Neural crest cell (in vitro differentiated cells): ENCODE measurements around the gene MMP12. TPM values are rescaled to one million over a fixed set of nuclear protein-coding genes. Genes with fewer than 3 reads are reported as not detected.

Experiments
- DNase-seq: peaks from one replicate; pipeline ENCODE4 v3.0.0; 2021; ENCODE audit warnings: low read depth, mixed read lengths, low spot score
- H3K27ac Mint-ChIP-seq: one replicate; pipeline ENCODE4 v1.8.0; 2021; ENCODE audit warnings: mild to moderate bottlenecking, mixed read lengths; ENCODE audit not compliant: unreplicated experiment
- H3K27me3 Mint-ChIP-seq: 2 replicates; pipeline ENCODE4 v1.8.0; 2021; ENCODE audit warnings: low read depth, mild to moderate bottlenecking, mixed read lengths
- H3K36me3 Mint-ChIP-seq: 2 replicates; pipeline ENCODE4 v1.8.0; 2021; ENCODE audit warnings: low read depth, mild to moderate bottlenecking, mixed read lengths
- H3K4me1 Mint-ChIP-seq: 2 replicates; pipeline ENCODE4 v1.8.0; 2021; ENCODE audit warnings: mixed read lengths
- H3K4me3 Mint-ChIP-seq: one replicate; pipeline ENCODE4 v1.8.0; 2021; ENCODE audit warnings: mild to moderate bottlenecking, mixed read lengths
- H3K9me3 Mint-ChIP-seq: 2 replicates; pipeline ENCODE4 v1.8.0; 2021; ENCODE audit warnings: mixed read lengths
- total RNA-seq: library from RNA; stranded (reverse); gene quantifications from 2 replicates; pipeline ENCODE4 v1.2.1, GENCODE V29; 2021
- TF ChIP-seq, protein P1 (sequence below): fragments of 200-600 bp; sonication (generic); conservative IDR thresholded peaks from 2 replicates; pipeline ENCODE4 v1.5.0; 2021; ENCODE audit warnings: antibody characterized with exemption, mild to moderate bottlenecking

Gene MMP12
- total RNA-seq, 1 donor from 2014 or later, result not detected

DNA sequence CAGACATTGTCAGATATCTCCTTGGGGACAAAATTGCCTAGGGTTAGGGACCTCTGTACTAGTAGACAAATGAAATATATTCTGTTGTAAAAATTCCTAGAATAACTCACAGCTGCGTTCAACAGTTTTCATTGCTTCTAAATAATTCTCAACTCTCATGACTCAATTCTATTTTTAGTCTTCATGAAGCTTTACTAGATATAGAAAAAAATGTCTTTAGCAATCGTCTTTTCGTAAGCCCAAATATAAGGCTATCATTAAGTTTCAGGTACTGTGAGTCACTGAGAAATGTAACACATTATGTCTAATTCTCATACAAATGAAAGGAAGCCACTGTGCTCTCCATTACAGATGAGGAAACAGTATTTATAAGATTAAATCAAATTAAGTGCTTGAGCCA is 6.4 kb downstream of the MMP12 start:
- DNase-seq, result no peak
- Mint-ChIP-seq H3K4me1 (peaks cover 4% of the 10 kb centered on the region), H3K36me3 (no peaks in the 10 kb centered on the region), H3K9me3 (no peaks in the 10 kb centered on the region), H3K27ac (no peak overlapping the region), H3K27me3 (no peaks in the 10 kb centered on the region), H3K4me3 (no peak overlapping the region)
- TF ChIP-seq, protein P1, sequence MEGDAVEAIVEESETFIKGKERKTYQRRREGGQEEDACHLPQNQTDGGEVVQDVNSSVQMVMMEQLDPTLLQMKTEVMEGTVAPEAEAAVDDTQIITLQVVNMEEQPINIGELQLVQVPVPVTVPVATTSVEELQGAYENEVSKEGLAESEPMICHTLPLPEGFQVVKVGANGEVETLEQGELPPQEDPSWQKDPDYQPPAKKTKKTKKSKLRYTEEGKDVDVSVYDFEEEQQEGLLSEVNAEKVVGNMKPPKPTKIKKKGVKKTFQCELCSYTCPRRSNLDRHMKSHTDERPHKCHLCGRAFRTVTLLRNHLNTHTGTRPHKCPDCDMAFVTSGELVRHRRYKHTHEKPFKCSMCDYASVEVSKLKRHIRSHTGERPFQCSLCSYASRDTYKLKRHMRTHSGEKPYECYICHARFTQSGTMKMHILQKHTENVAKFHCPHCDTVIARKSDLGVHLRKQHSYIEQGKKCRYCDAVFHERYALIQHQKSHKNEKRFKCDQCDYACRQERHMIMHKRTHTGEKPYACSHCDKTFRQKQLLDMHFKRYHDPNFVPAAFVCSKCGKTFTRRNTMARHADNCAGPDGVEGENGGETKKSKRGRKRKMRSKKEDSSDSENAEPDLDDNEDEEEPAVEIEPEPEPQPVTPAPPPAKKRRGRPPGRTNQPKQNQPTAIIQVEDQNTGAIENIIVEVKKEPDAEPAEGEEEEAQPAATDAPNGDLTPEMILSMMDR, result no peak

GRCh38 chr11:102864724-102865123 is 10.1 kb downstream of the MMP12 start:
- TF ChIP-seq, protein P1, result no peak
- Mint-ChIP-seq H3K36me3 (no peaks in the 10 kb centered on the region), H3K4me1 (peaks cover 4% of the 10 kb centered on the region), H3K4me3 (no peak overlapping the region), H3K27ac (no peak overlapping the region), H3K9me3 (no peaks in the 10 kb centered on the region), H3K27me3 (no peaks in the 10 kb centered on the region)
- no peak for DNase-seq

DNA sequence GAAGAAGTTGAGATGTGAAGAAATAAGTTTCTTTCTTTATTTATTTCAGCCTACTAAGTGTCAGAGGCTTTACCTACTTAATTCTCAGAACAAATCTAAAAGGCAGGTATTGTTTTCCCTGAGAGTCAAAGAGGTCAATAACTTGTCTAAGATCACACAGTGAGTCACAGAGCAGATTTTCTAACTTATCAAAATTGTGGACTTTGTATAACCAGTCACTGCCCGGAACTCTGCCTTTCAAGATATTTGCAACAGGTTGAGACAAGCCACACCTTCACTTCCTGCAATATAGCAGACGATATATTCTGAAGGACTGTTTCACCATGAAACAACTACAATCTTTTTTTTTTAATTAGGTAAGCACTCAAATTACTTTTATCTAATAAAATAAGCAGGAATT is 20.8 kb downstream of the MMP12 start:
- Mint-ChIP-seq H3K4me3 (no peak overlapping the region), H3K27ac (no peak overlapping the region), H3K9me3 (no peaks in the 10 kb centered on the region), H3K4me1 (no peaks in the 10 kb centered on the region), H3K36me3 (no peaks in the 10 kb centered on the region), H3K27me3 (no peaks in the 10 kb centered on the region)
- TF ChIP-seq, protein P1, result no peak
- no peak for DNase-seq

- Mint-ChIP-seq H3K36me3 (no peaks in the 10 kb centered on the region), H3K4me3 (no peak overlapping the region), H3K27ac (no peak overlapping the region)
Measured at GRCh38 chr11:102853055-102853454, 21.7 kb downstream of the MMP12 start.

GRCh38 chr11:102850973-102851745 is 23.6 kb downstream of the MMP12 start:
- Mint-ChIP-seq H3K27ac (no peak overlapping the region), H3K4me3 (no peak overlapping the region), H3K27me3 (peaks cover 2% of the 10 kb centered on the region), H3K9me3 (peaks cover 3% of the 10 kb centered on the region), H3K4me1 (no peaks in the 10 kb centered on the region), H3K36me3 (no peaks in the 10 kb centered on the region)
- DNase-seq, result no peak
- TF ChIP-seq, protein P1, result no peak

More at GRCh38 chr11:102853055-102853454, 21.7 kb downstream of the MMP12 start:
- DNase-seq, result no peak
- Mint-ChIP-seq H3K27me3 (no peaks in the 10 kb centered on the region), H3K4me1 (no peaks in the 10 kb centered on the region), H3K9me3 (no peaks in the 10 kb centered on the region)
- TF ChIP-seq, protein P1, result no peak
